Measurements from ENCODE around the gene CLK3.
A peak's percentile ranks its signal among the peaks of the same experiment; 100 is the strongest.
"Not testable (repeated sequence)": the region's sequence is repeated elsewhere in the genome, so short reads cannot be mapped to it uniquely, and the experiment has no call there.

The CLK3 gene

GRCh38 chr15:74615508-74616365 is at the start of gene CLK3:
Gene CLK3, plus strand, starts transcription at chr15:74615836. Its CDS starts 3,361 bp downstream, at chr15:74619197.
- DNase-seq (ENCODE audit: low read depth): peak; percentile 94

- DNase-seq (ENCODE audit: low read depth): no peak
Measured at GRCh38 chr15:74568594-74568993, 47.0 kb upstream of the CLK3 start.

DNA sequence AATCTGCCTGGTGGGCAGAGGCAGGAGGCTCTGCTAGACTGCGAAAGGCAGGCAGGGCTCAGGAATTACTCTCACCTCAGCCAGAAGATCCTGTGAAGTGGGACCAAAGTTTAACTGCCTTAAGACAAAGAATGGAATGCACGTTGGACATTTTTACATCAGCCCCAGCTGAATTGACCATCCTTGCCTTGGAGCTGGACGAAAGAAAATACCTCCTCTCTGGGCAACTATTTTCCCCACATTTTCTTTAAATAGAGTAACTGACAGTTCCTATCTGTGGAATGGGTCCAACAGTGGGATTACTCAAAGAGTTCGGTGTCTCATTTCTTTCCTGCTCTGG is 45.9 kb upstream of the CLK3 start:
- DNase-seq (ENCODE audit: low read depth): no peak

- no peak for DNase-seq (ENCODE audit: low read depth)
Measured at GRCh38 chr15:74571191-74571590, 44.4 kb upstream of the CLK3 start.

- DNase-seq (ENCODE audit: low read depth): no peak
Measured at GRCh38 chr15:74573987-74574386, 41.6 kb upstream of the CLK3 start.

DNA sequence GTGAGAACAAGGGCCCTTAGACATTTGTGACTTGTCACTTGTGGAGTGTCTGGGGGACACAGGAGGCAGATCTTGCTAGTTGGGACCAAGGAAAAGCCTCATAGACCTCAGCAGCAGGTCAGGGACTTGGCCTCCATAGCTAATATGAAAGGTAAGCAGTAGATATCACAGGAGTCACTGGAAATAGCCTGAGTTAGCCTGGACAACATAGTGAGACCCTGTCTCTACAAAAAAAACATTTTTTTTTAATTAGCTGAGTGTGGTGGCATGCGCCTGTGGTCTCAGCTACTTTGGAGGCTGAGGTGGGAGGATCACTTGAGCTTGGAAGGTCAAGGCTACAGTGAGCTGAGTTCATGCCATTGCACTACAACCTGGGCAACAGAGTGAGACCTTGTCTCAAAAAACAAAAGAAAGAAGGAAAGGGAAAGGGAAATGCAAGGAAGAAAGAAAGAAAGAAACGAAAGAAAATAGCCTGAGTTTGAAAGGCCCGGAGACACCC is 37.1 kb upstream of the CLK3 start:
- no peak for DNase-seq (ENCODE audit: low read depth)

DNA sequence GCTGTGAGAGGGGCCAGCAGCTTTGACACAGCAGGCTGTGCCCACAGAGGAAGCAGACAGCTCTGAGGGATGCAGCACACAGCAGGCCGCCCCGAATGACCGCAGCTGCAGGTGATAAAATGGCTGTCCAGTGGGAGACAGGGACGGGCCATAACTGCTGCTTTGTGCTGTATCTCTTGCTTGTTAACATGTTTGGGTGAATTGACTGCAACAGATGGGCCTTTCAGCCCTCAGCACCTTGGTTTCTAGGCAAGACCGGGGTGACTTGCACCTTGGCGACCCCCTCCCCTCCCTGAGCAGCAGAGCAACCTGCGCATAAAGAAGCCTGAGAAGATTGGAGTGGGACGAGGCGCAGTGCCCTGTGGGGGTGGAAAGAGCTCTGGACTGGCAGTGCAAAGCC is 36.6 kb upstream of the CLK3 start:
- DNase-seq (ENCODE audit: low read depth): no peak

DNA sequence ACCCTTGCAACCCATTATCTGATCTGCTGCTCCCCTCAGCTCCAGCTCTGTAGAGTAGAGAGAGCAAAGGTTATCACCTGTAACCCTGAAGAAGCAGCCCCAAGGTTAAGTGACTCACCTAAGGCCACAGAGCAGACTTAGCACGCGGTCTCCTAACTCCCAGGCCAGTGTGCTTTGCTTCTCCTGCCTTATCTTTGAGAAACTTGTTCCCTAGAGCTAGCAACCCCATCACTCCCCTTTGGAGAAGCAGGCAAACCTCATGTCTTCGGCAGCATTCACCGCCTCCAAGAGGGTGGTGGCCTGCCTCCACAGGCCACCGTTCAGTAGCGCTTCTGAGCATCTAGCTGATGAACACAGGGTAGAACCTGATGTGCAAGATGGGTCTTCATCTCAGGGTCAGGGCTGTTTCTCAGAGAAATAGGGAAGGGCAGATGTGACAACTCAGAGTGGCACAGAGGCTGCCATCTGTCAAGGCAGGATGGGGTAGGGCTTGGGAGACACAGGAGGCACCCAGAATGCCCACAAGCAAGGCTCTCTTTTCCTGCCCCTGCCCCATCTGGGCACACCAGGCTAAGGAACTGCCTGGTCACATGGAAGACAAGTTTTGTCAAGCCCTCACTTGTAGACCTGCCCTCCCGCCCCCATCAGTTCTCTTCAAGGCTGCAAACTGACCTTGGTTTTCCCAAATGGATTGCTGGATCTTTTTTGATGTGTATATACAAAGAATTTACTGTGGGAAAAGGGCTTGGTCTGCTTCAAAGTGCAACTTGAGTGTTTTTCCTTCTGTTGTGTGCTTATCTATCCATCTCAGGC is 34.9 kb upstream of the CLK3 start:
- DNase-seq (ENCODE audit: low read depth): no peak

DNA sequence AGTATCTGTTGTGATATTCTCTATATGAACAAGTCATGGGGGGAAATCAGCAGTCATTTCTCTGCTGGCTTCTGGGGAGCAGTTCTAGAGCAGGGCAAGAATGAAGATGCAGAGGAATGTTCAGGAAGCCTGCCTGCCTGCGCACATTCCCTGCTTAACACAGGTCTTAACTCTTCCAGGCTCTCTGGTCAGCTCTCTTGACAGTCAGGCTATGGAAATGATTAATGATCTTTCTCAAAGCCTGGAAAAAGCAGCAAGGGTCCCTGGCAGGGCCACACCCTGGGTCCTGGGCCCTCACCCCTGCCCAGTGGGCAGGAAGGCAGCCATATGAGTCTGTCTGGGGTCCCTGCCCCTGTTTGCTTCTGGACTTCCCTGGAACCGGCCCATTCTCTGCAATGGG is 31.4 kb upstream of the CLK3 start:
- DNase-seq (ENCODE audit: low read depth): no peak

DNA sequence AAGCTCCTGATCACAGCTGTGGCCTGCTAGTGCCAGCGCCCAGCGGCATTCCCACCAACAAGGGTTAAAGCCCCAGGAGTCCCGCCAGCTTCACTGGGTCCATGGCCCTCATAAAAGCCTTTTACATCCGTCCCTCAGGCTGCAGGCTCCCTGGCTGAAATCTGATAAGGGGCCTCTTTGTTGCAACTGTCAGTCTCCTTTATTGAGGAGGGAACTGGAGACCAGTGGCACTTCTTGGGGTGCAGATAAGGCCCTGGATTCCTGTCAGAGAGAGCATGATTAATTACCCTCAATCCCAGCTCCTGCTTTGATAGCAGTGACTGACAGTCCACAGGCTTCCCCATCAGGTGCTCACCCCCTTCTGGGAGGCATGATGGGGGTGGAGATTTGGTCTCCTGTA is 30.9 kb upstream of the CLK3 start:
- no peak for DNase-seq (ENCODE audit: low read depth)

GRCh38 chr15:74585191-74585590 is 30.4 kb upstream of the CLK3 start:
- DNase-seq (ENCODE audit: low read depth): no peak

GRCh38 chr15:74585857-74586256 is 29.8 kb upstream of the CLK3 start:
- no peak for DNase-seq (ENCODE audit: low read depth)

GRCh38 chr15:74589826-74590225 is 25.8 kb upstream of the CLK3 start:
- DNase-seq (ENCODE audit: low read depth): no peak

GRCh38 chr15:74592222-74592621 is 23.4 kb upstream of the CLK3 start:
- DNase-seq (ENCODE audit: low read depth): no peak

DNA sequence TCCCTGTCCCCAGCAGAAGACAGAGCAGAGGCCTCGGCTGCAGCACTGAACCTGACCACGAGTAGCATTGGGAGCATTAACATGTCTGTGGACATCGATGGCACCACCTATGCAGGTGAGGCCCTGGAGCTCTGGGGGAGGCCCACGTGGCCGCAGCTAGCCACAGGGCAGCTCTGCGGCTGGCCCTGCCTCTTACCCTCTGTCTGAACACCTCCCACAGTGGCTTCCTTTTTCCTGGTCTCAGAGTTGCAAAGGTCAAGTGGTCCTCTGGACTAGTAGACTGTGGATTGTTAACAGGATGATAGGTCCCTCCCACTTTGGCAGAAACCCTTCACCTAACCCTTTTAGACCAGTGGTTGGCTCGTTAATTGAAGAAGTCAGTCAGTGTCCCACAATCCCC is 22.5 kb upstream of the CLK3 start:
- DNase-seq (ENCODE audit: low read depth): no peak

- no peak for DNase-seq (ENCODE audit: low read depth)
Measured at GRCh38 chr15:74594455-74594854, 21.2 kb upstream of the CLK3 start.

- no peak for DNase-seq (ENCODE audit: low read depth)
Measured at GRCh38 chr15:74595271-74595670, 20.4 kb upstream of the CLK3 start.

GRCh38 chr15:74596736-74597135 is 18.9 kb upstream of the CLK3 start:
- DNase-seq (ENCODE audit: low read depth): not testable (repeated sequence)

DNA sequence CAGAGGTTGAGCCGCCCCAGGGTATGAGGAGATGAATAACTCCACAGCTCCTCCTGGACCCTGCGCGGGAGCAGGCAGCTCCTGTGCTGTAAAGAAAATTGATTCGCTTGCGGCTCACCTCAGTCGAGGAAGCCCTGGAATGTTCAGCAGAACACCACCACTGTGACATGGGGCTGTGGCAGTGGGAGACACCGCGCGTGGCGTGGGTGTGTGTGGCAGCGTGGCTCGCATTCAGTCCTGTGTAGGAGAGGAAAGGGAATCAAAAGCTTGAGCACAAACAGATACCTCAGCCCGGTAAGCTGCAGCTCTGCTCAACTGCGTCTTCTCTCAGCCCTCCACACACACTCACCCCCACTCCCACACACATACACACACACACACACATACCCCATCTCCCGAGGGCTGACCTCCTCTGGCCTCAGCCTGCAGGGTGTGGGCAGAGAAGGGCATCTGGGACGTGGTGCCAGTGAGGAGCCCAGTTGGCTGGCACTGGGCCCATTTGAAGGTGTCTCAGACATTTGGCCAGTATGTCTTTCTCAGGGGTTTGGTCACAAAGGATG is 18.4 kb upstream of the CLK3 start:
- DNase-seq (ENCODE audit: low read depth): not testable (repeated sequence)

GRCh38 chr15:74598126-74598842 is 17.4 kb upstream of the CLK3 start:
- peak; percentile 85 for DNase-seq (ENCODE audit: low read depth)

DNA sequence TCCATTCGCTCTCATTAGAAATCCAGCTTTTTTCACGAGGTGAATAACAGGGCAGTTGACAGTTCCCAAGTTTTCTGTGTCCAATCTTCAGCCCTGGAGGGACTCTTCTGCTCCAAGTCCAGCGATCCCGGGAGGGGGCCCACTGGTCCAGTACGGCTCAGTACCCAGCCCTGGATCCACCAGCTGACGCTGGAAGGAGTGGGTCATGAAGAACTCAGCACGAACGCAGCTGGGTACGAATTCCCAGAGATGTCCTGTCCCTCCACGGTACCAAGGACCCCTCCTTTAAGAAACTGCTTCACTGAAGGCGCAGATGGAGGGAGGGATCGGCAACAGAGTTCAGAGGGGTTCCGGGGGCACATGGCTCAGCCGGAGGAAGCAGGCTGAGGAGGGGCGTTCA is 16.5 kb upstream of the CLK3 start:
- DNase-seq (ENCODE audit: low read depth): no peak

All from activated T-cell treated with anti-CD3 and anti-CD28 coated beads for 24 hours (primary cell).